GM21423 (cell line): Measurements from ENCODE around the gene NEK1.
A peak's percentile ranks its signal among the peaks of the same experiment; 100 is the strongest.
"Not testable (repeated sequence)": the region's sequence is repeated elsewhere in the genome, so short reads cannot be mapped to it uniquely, and the experiment has no call there.

Experiments used
- ATAC-seq: cut with Tn5 transposase; IDR thresholded peaks from one replicate; pipeline ENCODE4 v1.9.1; 2021; ENCODE audit warnings: mild to moderate bottlenecking, moderate library complexity; ENCODE audit not compliant: unreplicated experiment

The NEK1 gene

DNA sequence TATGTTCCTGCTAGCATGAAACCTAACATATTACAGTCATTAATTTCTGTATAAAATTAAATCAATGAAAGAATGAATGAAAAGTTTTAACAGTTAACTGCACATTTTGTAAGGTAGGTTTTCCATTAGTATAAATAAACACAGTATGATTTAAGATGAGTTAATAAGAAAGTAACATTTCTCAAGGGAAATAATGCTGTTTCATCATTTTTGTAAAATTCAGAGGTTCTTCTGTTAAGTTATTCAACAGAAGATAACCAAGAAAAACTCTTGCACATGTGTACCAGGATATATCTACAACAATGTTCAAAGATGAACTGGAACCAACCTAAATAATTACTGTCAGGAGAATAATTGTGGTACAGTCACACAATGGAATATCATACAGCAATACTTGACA lies 88.6 kb downstream of the NEK1 start:
- no peak for ATAC-seq

- ATAC-seq: no peak
Measured at GRCh38 chr4:169510617-169511016, 101.8 kb downstream of the NEK1 start.

DNA sequence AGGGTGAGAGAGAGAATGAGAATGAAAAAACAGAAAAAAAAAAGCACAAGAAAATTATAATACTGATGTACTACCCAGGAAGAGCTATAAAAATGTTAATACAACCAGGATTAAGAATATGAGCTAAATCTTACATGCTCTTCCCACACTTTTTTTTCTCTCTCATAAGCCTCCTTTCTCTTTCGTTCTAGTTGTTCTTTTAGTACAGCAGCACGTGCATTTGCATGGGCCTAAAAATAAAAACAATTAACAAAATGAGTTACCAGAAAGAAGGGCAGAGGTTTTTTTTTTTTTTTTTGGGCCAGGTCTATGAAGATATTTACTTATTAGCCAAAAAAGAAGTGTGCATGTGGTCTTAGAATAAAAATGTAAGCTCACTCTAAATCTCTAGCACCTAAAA lies 105.5 kb downstream of the NEK1 start:
- no peak for ATAC-seq

DNA sequence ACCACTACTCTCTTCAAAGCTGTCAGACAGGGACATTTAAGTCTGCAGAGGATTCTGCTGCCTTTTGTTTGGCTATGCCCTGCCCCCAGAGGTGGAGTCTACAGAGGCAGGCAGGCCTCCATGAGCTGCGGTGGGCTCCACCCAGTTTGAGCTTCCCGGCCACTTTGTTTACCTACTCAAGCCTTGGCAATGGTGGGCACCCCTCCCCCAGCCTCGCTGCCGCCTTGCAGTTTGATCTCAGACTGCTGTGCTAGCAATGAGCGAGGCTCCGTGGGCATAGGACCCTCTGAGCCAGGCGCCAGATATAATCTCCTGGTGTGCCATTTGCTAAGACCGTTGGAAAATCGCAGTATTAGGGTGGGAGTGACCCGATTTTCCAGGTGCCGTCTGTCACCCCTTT lies 112.5 kb downstream of the NEK1 start:
- ATAC-seq: not testable (repeated sequence)

DNA sequence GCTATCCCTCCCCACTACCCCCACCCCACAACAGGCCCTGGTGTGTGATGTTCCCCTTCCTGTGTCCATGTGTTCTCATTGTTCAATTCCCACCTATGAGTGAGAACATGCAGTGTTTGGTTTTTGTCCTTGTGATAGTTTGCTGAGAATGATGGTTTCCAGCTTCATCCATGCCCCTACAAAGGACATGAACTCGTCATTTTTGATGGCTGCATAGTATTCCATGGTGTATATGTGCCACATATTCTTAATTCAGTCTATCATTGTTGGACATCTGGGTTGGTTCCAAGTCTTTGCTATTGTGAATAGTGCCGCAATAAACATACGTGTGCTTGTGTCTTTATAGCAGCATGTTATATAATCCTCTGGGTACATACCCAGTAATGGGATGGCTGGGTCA lies 118.1 kb downstream of the NEK1 start:
- not testable (repeated sequence) for ATAC-seq

- no peak for ATAC-seq
Measured at GRCh38 chr4:169493164-169493524, 119.2 kb downstream of the NEK1 start.

DNA sequence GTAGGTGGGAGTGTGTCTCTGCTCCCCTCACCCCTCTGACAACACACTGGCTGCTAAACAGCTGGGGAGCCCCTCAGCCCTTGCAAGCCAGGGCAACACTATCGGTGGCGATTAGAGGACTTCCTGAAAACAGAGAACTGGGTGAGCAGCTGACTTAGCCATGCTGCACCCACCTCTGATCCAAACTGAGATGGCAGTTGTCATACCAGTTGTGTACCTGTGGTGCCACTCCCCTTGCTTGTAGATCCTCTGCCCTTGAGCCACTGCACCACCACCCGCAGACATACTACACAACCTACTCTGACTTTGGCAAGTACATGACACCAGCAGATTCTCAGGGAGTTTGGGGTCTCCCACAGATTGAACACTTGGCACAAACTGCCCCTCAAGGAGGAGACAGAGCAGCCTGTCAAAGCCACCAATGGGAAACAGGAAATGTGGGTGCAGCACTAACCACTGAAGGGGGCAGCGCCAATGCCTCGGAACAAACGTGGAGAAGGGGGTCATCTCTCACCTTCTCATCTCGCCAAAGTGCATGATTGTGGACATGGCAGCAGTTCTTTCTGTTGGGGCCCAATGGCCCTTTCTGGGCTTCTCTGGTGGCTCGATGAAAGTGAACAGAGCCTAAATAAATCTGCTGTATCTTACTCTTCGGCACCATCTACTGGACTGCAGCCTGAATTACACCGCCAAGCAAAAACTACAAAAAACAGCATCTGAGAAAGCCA lies 119.8 kb downstream of the NEK1 start:
- ATAC-seq: no peak

- no peak for ATAC-seq
Measured at GRCh38 chr4:169491211-169491610, 121.2 kb downstream of the NEK1 start.

- no peak for ATAC-seq
Measured at GRCh38 chr4:169489306-169489705, 123.1 kb downstream of the NEK1 start.

DNA sequence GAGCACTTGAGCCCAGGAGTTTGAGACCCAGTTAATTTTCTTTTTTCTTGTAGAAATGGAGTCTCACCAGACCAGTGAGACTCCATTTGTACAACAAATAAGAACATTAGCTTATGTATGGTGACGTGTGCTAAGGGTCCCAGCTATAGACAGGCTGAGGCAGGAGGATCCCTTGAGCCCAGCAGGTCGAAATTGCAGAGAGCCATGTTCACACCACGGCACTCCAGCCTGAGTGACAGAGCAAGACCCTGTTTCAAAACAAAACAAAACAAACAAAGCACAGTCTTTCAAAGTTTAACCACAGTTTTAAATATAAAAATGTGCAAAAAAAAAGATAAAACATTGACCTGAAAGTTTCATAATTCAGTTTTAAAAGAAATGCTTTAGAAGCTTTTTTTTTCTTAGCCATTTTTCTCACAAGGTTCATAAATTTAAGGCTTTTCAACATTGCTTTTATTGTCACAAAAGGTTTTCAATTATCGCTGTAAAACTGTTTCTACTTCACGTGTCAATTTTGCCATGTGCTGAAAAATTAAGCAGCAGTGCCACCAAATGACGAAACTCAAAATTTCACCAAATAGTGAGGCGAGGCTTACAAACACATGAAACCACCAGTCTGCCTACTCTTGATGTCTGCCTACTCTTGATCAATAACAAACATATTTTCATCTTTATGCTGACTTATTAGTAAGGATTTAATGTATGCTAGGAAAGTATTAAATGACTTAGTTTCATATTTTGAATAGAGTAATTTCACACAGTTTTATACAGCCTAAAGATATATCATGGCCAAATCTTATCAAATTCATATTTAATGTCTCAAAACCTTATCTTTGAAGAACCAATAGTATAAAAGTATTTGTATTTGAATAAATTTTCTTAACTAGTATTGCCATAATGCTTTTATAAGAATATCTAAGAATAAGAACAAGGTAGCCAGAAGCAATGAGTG lies 126.3 kb downstream of the NEK1 start:
- ATAC-seq: peak; percentile 79

DNA sequence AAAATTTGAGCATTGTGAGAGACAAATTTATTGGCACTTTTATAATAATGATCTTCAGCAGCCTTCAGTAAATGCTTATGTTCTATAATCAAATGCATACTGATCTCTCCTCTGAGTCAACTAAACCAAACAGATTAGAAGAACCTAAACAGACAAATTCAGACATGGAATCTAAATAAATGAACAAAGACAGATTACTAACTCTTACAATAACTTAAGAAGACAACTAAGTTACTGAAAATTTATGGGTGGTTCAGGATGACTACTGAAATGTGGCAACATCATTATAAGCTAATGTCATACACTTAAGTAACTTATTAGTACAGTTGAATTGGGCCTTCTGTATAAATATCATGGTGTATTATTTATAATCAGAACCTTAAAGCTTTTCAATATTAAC lies 127.3 kb downstream of the NEK1 start:
- no peak for ATAC-seq

DNA sequence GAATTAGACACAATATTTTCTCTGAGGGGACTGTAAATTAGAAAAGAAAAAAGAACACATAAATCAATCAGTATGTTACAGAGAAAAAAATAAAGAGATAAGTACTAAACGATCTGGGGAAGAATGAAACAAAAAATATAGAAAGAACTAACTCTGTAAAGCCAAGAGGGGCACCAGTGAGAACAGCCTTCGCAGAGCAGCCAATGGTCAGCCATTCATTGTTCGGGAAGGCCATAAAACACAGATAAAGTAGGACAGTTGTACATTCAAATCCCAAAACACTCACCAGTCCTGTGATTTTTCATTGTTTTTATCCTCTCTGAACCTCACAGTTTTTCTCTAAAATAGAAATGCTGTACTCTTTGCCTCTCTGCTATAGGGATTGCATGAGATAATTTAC lies 127.9 kb downstream of the NEK1 start:
- no peak for ATAC-seq

- ATAC-seq: no peak
Measured at GRCh38 chr4:169464080-169464479, 148.3 kb downstream of the NEK1 start.

DNA sequence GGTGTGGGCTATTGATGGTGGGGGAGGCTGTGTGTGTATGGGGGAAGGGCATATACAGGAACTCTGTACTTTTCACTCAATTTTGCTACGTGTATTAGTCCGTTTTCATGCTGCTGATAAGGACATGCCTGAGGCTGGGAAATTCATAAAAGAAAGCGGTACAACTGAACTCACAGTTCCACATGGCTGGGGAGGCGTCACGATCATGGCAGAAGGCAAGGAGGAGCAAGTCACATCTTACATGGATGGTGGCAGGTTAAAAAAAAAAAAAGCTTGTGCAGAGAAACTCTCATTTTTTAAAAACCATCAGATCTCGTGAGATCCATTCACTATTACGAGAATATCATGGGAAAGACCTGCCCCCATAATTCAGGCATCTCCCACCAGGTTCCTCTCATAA lies 152.3 kb downstream of the NEK1 start:
- no peak for ATAC-seq

GRCh38 chr4:169458575-169458974 lies 153.8 kb downstream of the NEK1 start:
- ATAC-seq: no peak

- not testable (repeated sequence) for ATAC-seq
Measured at GRCh38 chr4:169452644-169453043, 159.7 kb downstream of the NEK1 start.

GRCh38 chr4:169448935-169449334 lies 163.4 kb downstream of the NEK1 start:
- not testable (repeated sequence) for ATAC-seq

GRCh38 chr4:169446824-169447223 lies 165.6 kb downstream of the NEK1 start:
- ATAC-seq: no peak

GRCh38 chr4:169443748-169444147 lies 168.6 kb downstream of the NEK1 start:
- no peak for ATAC-seq

- ATAC-seq: no peak
Measured at GRCh38 chr4:169440446-169440845, 171.9 kb downstream of the NEK1 start.

GRCh38 chr4:169439244-169439643 lies 173.1 kb downstream of the NEK1 start:
- no peak for ATAC-seq

DNA sequence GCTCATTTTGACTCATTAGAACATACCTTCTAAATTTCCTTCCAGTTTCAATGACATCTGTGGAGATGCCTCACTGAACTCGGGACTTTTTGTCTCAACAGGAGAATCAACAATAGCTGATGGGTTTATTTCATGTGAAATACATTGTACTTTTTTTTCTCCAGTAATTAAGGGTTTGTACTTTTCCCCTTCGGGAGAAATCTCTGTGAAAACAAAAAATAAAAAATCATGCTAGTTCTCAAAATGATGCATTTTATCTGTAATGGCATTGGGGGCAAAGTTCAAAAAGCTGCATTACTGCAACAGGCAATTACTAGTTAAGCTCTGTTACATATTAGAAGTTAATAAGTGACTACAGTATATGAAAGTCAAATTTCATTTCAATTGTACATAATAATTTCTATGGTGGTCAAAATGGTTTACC lies 174.3 kb downstream of the NEK1 start:
- ATAC-seq: peak; percentile 35
